ENCODE measurements around the gene CD248. TPM values are rescaled to one million over a fixed set of nuclear protein-coding genes. Genes with fewer than 3 reads are reported as not detected.

Gene CD248
- total RNA-seq, 2 donors from 2014 or later: not detected

- peaks cover 29% of the 10 kb centered on the region for H3K4me1 Mint-ChIP-seq
- DNase-seq: peak in 2 of 3 donors; percentile 58 to 65
- H3K4me3 Mint-ChIP-seq: peak overlapping the region; percentile 90
- H3K27ac Mint-ChIP-seq: peak overlapping the region; percentile 89
- H3K9me3 ChIP-seq (ENCODE audit: control insufficient read depth, low read length, poor library complexity, severe bottlenecking): no peaks in the 10 kb centered on the region
- no peaks in the 10 kb centered on the region for H3K36me3 Mint-ChIP-seq (ENCODE audit: low read depth)
- ATAC-seq: peak; percentile 56
- H3K27me3 Mint-ChIP-seq: peaks cover 14% of the 10 kb centered on the region
These were observed 27.1 kb downstream of the CD248 start for GRCh38 chr11:66289548-66290329.

DNA sequence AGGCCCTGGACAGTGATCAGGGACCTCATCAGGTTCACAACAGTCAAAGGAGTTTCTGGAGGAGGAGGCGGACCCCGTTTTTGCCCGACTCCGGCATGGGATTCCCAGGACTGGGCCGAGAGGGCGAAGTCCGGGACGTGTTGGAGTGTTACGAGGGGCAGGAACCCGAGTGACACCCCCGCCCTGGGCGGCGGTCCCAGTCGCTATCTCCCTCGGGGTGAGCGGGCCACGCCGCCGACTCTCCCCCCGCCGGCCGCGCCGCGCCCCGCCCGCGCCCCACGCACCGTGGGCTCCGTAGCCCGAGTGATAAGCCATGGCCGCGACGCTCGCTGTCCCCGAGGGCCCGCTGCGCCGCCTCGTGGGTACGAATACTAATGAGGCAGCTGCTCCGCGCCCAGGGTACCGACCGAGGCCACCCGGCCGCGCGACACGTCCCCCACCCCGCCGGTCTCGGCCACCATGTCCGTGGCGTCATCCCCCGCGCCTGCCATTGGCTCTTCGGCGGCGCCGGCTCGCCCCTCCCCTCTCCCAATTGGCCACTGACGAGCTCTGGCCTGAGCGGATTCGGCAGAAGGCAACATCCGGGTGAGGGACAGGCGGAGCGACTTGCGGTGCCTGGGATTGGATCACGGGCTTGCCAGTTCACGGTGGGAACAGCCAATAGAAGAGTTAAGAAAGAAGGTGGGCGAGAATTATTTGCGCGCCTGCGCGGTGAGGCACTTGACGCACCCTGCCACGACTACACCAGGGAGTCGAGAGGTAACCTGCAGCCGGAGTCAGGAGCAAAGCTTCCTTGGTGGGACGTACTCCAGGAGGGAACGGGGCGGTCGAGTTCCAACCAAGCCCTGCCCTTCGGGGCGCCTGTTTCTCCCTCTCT is 27.9 kb downstream of the CD248 start, which contains the start of gene YIF1A:
Gene YIF1A, minus strand, starts transcription at position 473 of the 877 bp plus-strand sequence. Its CDS starts 158 bp downstream, at position 315.
- no peaks in the 10 kb centered on the region for H3K9me3 ChIP-seq (ENCODE audit: control insufficient read depth, low read length, poor library complexity, severe bottlenecking)
- H3K36me3 Mint-ChIP-seq (ENCODE audit: low read depth): no peaks in the 10 kb centered on the region
- peaks cover 29% of the 10 kb centered on the region for H3K4me1 Mint-ChIP-seq
- DNase-seq: peak; percentile 97 to 98 (median 97)
- H3K27ac Mint-ChIP-seq: peak within 1 kb of the TSS; percentile 89
- H3K4me3 Mint-ChIP-seq: peak within 1 kb of the TSS; percentile 90
- peaks cover 14% of the 10 kb centered on the region for H3K27me3 Mint-ChIP-seq
- peak; percentile 91 for ATAC-seq

DNA sequence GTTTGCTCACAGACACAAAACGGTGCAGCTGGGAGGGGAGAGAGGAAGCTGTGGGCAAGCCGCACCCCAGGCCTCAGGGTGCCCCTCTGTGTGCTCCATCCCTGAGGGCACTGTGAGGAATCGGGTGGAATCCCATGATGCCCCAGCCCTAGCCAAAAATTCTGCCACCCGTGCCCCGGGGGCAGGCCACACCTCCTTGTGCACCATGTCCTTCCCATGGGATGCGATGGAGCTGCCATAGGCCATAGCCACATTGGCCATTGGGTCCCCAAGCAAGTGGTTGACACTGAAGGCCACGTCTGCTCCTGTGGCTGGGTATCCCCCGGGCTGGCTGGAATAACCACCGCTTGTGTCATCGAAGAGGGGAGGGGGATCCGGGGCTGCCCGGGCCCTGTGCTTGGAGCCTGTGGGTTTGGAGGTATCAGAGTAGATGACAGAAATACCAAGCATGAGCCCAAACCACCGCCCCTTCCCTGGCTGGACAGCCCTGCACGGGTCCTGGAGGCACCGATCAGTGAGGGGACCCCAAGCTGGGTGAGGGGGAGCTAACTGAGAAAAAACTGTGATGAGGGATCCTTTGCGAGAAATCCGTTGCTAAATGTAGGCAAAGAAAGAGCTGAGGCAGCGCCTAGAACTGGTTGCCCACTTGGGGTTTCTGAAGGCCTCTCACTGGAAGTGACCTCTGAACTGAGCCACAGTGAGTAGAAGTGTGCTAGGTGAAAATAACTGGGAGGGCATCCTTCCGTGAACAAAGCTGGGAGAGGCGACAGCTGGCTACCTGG is 28.8 kb downstream of the CD248 start:
- no peak for DNase-seq
- Mint-ChIP-seq H3K4me1 (peaks cover 26% of the 10 kb centered on the region), H3K27ac (peak overlapping the region; percentile 89), H3K27me3 (peaks cover 7% of the 10 kb centered on the region), H3K4me3 (peak overlapping the region; percentile 90), H3K36me3 (ENCODE audit: low read depth) (no peaks in the 10 kb centered on the region)
- ATAC-seq: no peak
- H3K9me3 ChIP-seq (ENCODE audit: control insufficient read depth, low read length, poor library complexity, severe bottlenecking): no peaks in the 10 kb centered on the region

GRCh38 chr11:66287211-66287888 is 29.5 kb downstream of the CD248 start:
- Mint-ChIP-seq H3K4me1 (peaks cover 27% of the 10 kb centered on the region), H3K27me3 (peaks cover under 1% of the 10 kb centered on the region), H3K36me3 (ENCODE audit: low read depth) (no peaks in the 10 kb centered on the region), H3K4me3 (peak overlapping the region; percentile 90), H3K27ac (peak overlapping the region; percentile 89)
- ATAC-seq: no peak
- H3K9me3 ChIP-seq (ENCODE audit: control insufficient read depth, low read length, poor library complexity, severe bottlenecking): no peaks in the 10 kb centered on the region
- DNase-seq: no peak

DNA sequence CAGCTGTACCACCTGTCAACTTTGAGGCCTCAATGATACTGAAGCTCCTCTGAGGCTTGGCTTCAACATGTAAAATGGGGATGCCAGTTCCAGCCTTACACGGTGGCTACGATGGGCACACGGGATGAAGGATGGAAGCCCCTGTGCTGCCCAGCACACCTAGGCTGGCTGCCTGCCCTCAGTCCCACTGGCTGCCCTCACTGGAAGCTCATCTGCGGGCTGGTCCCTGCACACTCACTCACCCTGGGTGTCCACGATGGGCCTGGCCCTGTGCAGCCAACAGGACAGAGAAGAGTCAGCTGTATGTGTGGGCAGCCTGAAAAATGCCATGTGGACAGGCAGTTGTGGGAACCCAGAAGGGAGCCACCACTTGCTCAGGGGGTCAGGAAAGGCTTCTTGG is 30.1 kb downstream of the CD248 start:
- peak overlapping the region; percentile 63 for H3K27ac Mint-ChIP-seq
- H3K4me3 Mint-ChIP-seq: peak overlapping the region; percentile 90
- DNase-seq (no peak), ATAC-seq (no peak)
- no peaks in the 10 kb centered on the region for H3K36me3 Mint-ChIP-seq (ENCODE audit: low read depth)
- no peaks in the 10 kb centered on the region for H3K27me3 Mint-ChIP-seq
- H3K4me1 Mint-ChIP-seq: peaks cover 32% of the 10 kb centered on the region
- no peaks in the 10 kb centered on the region for H3K9me3 ChIP-seq (ENCODE audit: control insufficient read depth, low read length, poor library complexity, severe bottlenecking)

DNA sequence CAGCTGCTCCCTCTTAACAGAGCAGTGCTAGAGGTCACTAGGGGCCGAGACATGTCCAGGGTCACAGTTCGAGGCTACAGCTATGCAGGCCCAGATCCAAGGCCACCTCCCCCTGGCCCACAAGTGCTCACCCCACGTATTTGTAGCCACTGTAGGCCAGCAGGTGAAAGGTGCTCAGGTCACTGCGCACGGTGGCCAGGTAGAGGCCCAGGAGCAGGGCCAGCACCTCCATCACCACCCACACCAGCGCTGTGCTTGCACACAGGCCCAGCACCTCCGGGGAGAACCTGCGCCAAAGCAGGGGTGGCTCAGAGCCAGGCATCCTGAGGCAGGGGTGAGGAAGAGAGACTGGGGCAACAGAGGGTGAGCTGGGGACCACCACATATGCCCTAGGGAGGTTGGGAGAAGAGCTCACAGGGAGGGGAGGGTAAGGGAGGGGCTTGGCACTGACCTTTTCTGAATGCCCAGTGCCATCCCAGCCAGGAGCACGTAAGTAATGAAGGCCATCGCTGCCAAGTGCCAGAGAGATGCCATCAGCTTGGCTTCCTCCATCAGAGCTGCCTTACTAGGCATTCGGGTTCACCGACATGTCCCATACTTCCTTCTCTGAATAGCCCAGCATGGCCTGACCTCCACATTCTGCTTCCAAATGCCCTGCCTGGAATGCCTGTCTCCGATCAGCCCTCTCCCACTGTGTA is 31.4 kb downstream of the CD248 start:
- Mint-ChIP-seq H3K27ac (peak overlapping the region; percentile 63), H3K4me1 (peaks cover 28% of the 10 kb centered on the region), H3K36me3 (ENCODE audit: low read depth) (no peaks in the 10 kb centered on the region), H3K27me3 (no peaks in the 10 kb centered on the region), H3K4me3 (no peak overlapping the region)
- DNase-seq (no peak), ATAC-seq (no peak)
- H3K9me3 ChIP-seq (ENCODE audit: control insufficient read depth, low read length, poor library complexity, severe bottlenecking): no peaks in the 10 kb centered on the region

DNA sequence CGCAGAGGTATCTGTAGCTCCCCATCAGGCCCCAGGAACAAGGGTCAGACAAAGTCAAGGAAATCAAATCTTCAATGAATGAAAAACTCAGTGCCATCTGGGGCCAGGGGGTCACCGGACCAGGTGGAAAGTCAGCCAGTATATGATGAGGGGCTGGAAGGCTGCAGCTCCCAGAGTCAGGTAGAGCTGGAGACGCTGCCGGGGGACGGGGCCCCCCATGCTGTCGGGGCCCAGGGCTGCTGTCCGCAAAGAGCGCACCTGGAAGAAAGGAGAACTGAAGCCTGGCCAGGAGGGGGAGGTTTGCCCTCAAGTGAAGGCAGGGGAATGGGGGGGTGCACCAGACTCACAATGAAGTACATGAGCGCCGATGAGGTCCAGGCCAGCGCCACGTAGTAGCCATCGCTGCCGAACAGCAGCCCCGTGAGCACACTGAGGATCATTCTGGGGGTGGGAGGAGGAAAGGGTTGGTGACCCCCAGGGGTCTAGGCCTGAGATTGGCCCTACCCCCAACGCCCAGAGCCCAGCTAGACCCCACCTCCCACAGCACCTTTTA is 32.2 kb downstream of the CD248 start:
- Mint-ChIP-seq H3K36me3 (ENCODE audit: low read depth) (no peaks in the 10 kb centered on the region), H3K27me3 (no peaks in the 10 kb centered on the region), H3K4me1 (peaks cover 23% of the 10 kb centered on the region), H3K4me3 (no peak overlapping the region), H3K27ac (peak overlapping the region; percentile 63)
- ATAC-seq: no peak
- H3K9me3 ChIP-seq (ENCODE audit: control insufficient read depth, low read length, poor library complexity, severe bottlenecking): no peaks in the 10 kb centered on the region
- DNase-seq: no peak

GRCh38 chr11:66283461-66284105 is 33.3 kb downstream of the CD248 start:
- peak overlapping the region; percentile 94 for H3K27ac Mint-ChIP-seq
- no peak for ATAC-seq
- H3K4me3 Mint-ChIP-seq: no peak overlapping the region
- H3K36me3 Mint-ChIP-seq (ENCODE audit: low read depth): no peaks in the 10 kb centered on the region
- H3K9me3 ChIP-seq (ENCODE audit: control insufficient read depth, low read length, poor library complexity, severe bottlenecking): no peaks in the 10 kb centered on the region
- H3K4me1 Mint-ChIP-seq: peaks cover 25% of the 10 kb centered on the region
- DNase-seq: no peak
- H3K27me3 Mint-ChIP-seq: no peaks in the 10 kb centered on the region

GRCh38 chr11:66282468-66283455 is 34.1 kb downstream of the CD248 start:
- H3K9me3 ChIP-seq (ENCODE audit: control insufficient read depth, low read length, poor library complexity, severe bottlenecking): no peaks in the 10 kb centered on the region
- Mint-ChIP-seq H3K27ac (peak overlapping the region; percentile 94), H3K4me1 (peaks cover 26% of the 10 kb centered on the region), H3K36me3 (ENCODE audit: low read depth) (no peaks in the 10 kb centered on the region), H3K27me3 (no peaks in the 10 kb centered on the region), H3K4me3 (peak overlapping the region; percentile 82)
- ATAC-seq (peak; percentile 83), DNase-seq (peak; percentile 99 to 100 (median 100))

GRCh38 chr11:66281776-66282467 is 34.9 kb downstream of the CD248 start:
- ATAC-seq: no peak
- peaks cover 26% of the 10 kb centered on the region for H3K4me1 Mint-ChIP-seq
- no peaks in the 10 kb centered on the region for H3K27me3 Mint-ChIP-seq
- H3K27ac Mint-ChIP-seq: peak overlapping the region; percentile 94
- peak overlapping the region; percentile 82 for H3K4me3 Mint-ChIP-seq
- H3K9me3 ChIP-seq (ENCODE audit: control insufficient read depth, low read length, poor library complexity, severe bottlenecking): no peaks in the 10 kb centered on the region
- H3K36me3 Mint-ChIP-seq (ENCODE audit: low read depth): no peaks in the 10 kb centered on the region
- no peak for DNase-seq
